K562 (cell line): ENCODE measurements around the gene PACS1. TPM values are rescaled to one million over a fixed set of nuclear protein-coding genes. Genes with fewer than 3 reads are reported as not detected.

Experiments
- CC2D1A ChIP-seq: fragments of 450-650 bp; IDR thresholded peaks from 2 replicates; pipeline ENCODE4 v1.6.1; 2017; ENCODE audit warnings: mild to moderate bottlenecking
- CCNT2 ChIP-seq: IDR thresholded peaks from 2 replicates; pipeline ENCODE4 v1.6.1; 2011; ENCODE audit warnings: borderline replicate concordance, low read depth, mild to moderate bottlenecking, moderate library complexity, mixed read lengths, low read length; ENCODE audit not compliant: insufficient read length; ENCODE audit errors: extremely low read depth
- CXXC5 ChIP-seq: fragments of 250-450 bp; sonication (Bioruptor Pico); IDR thresholded peaks from 2 replicates; pipeline ENCODE4 v1.8.0; 2022; ENCODE audit warnings: inconsistent platforms, mild to moderate bottlenecking, moderate library complexity
- E2F6 ChIP-seq, 2 experiments: IDR thresholded peaks; 2 replicates each; pipeline ENCODE4 v1.6.1; 2011; ENCODE audit warnings: borderline replicate concordance in 1 of 2, control low read depth in 1 of 2, low read depth in 1 of 2, low read length in 1 of 2, mild to moderate bottlenecking in 1 of 2, mixed read lengths in 1 of 2, moderate library complexity in 1 of 2; ENCODE audit not compliant: insufficient read depth in 1 of 2, insufficient read length in 1 of 2, poor library complexity in 1 of 2, severe bottlenecking in 1 of 2; ENCODE audit errors: extremely low read depth in 1 of 2
- GABPB2 ChIP-seq: fragments of 250-450 bp; sonication (Bioruptor Pico); conservative IDR thresholded peaks from 2 replicates; pipeline ENCODE4 v1.5.1; 2021; ENCODE audit warnings: mild to moderate bottlenecking
- ZBTB7A ChIP-seq: IDR thresholded peaks from 2 replicates; pipeline ENCODE4 v1.6.1; 2011; ENCODE audit warnings: low read depth, mild to moderate bottlenecking, low read length, moderate library complexity, borderline replicate concordance; ENCODE audit not compliant: control insufficient read depth
- ZSCAN29 ChIP-seq: fragments of 450-650 bp; IDR thresholded peaks from 2 replicates; pipeline ENCODE4 v1.6.1; 2017
- polyA plus RNA-seq, 8 experiments: library from polyadenylated mRNA; depleted of rRNA in 4 of 8; stranded (reverse) in 5 of 8; unstranded in 3 of 8; fragments of >200 nt; fragmentation: Nextera tagmentation in 2 of 8; fragmentation: Illumina TruSeq in 1 of 8; extraction: Ambion mirVana in 2 of 8; extraction: Trizol in 1 of 8; gene quantifications; 2 replicates each; pipeline versions ENCODE4 v1.2.1 to v1.2.3, GENCODE V29; 2011 to 2014; ENCODE audit warnings: inconsistent platforms in 1 of 8, missing spikeins in 1 of 8
- total RNA-seq, 7 experiments: library from RNA; depleted of rRNA in 6 of 7; stranded (reverse); fragments of >200 nt in 6 of 7; fragmentation: Illumina TruSeq in 2 of 7; extraction: Trizol in 2 of 7; gene quantifications; 2 replicates each; pipeline versions ENCODE4 v1.2.1 to v1.2.3, GENCODE V29; 2011 to 2021; ENCODE audit warnings: low replicate concordance in 1 of 7

PACS1 gene
- total and polyA plus RNA-seq, 9 of the 15 experiments (the other 6 are each of a cell fraction or from before 2014, with no cell fraction given), result 0.34 to 28.1 (median 8.5) TPM

- TF ChIP-seq E2F6 (IDR thresholded peaks at IDR 0.05; ENCODE audit: borderline replicate concordance in 1 of 2, extremely low read depth in 1 of 2, insufficient read depth in 1 of 2, insufficient read length in 1 of 2, low read depth in 1 of 2, low read length in 1 of 2, poor library complexity in 1 of 2, severe bottlenecking in 1 of 2) (peak in 1 of 2 experiments; percentile 65), CCNT2 (peak; percentile 59), ZBTB7A (peak; percentile 81; the same call in 1 of the 2 replicates), CXXC5 (CRISPR knock-in tag) (peak; percentile 60), GABPB2 (no peak), ZSCAN29 (peak; percentile 92), CC2D1A (no peak)
- TF ChIP-seq, all 486 proteins: peak for 14
These were observed 207.6 kb downstream of the PACS1 start, which contains the start of gene CNIH2 (continued) for GRCh38 chr11:66277471-66278362.
